GM12874 (cell line): ENCODE measurements around the gene ARSB.

ENCODE experiments used
- CTCF ChIP-seq: IDR thresholded peaks from 2 replicates; pipeline ENCODE4 v1.5.1; 2011; ENCODE audit warnings: low read depth, mild to moderate bottlenecking, control low read depth, low read length, moderate library complexity; ENCODE audit not compliant: insufficient read depth

Gene ARSB

GRCh38 chr5:78930721-78931120 is 54.4 kb downstream of the ARSB start:
- no peak for TF ChIP-seq CTCF

GRCh38 chr5:78929833-78930232 is 55.3 kb downstream of the ARSB start:
- no peak for TF ChIP-seq CTCF

GRCh38 chr5:78927657-78928282 is 57.3 kb downstream of the ARSB start:
- TF ChIP-seq CTCF, result no peak

GRCh38 chr5:78926252-78926651 is 58.9 kb downstream of the ARSB start:
- TF ChIP-seq CTCF, result no peak

GRCh38 chr5:78925129-78925876 is 59.8 kb downstream of the ARSB start:
- TF ChIP-seq CTCF, result no peak

GRCh38 chr5:78923622-78923970 is 61.5 kb downstream of the ARSB start:
- TF ChIP-seq CTCF, result no peak

GRCh38 chr5:78922879-78923621 is 62.1 kb downstream of the ARSB start:
- no peak for TF ChIP-seq CTCF
